AG04450 (cell line): Measurements from ENCODE around the gene KCNH8. TPM values are rescaled to one million over a fixed set of nuclear protein-coding genes. Genes with fewer than 3 reads are reported as not detected.

Experiments
- CTCF ChIA-PET: fragments of 300-600, 350-600 bp; formaldehyde crosslinking; extraction: SDS; loops from one replicate; lab custom pipeline; 2022; ENCODE audit warnings: antibody characterized with exemption, inconsistent platforms; lab: Charles Lee
- POLR2A ChIA-PET: fragments of 350-600 bp; formaldehyde crosslinking; extraction: SDS; loops from one replicate; lab custom pipeline; 2021; ENCODE audit warnings: antibody characterized with exemption, inconsistent platforms; lab: Yijun Ruan, JAX
- DNase-seq: peaks from one replicate; pipeline ENCODE4 v3.0.0-alpha.2; 2011; ENCODE audit warnings: low read depth, low spot score
- H3K27ac ChIP-seq: one replicate; pipeline ENCODE4 v1.5.1; 2012; ENCODE audit warnings: low read depth, low read length, control low read depth
- H3K27me3 ChIP-seq: one replicate; pipeline ENCODE4 v1.6.0; 2012; ENCODE audit warnings: low read length; ENCODE audit not compliant: control insufficient read depth, insufficient read depth
- H3K4me3 ChIP-seq: 2 replicates; pipeline ENCODE4 v1.5.1; 2011; ENCODE audit warnings: mild to moderate bottlenecking, low read depth, low read length, control low read depth
- H3K9me3 ChIP-seq: 2 replicates; pipeline ENCODE4 v1.5.1; 2012; ENCODE audit warnings: low read length; ENCODE audit not compliant: control insufficient read depth, insufficient read depth
- CTCF ChIP-seq: IDR thresholded peaks from 2 replicates; pipeline ENCODE4 v1.5.1; 2011; ENCODE audit warnings: low read depth, low read length, control low read depth, inconsistent platforms
- polyA plus RNA-seq: library from polyadenylated mRNA; depleted of rRNA; stranded (reverse); fragments of >200 nt; gene quantifications from 2 replicates; pipeline ENCODE4 v1.2.3, GENCODE V29; 2011

KCNH8 gene
- polyA plus RNA-seq, 1 experiment, result not detected

- DNase-seq, result no peak
- CTCF ChIA-PET, result no interaction called here
- Histone ChIP-seq H3K27me3 (no peaks in the 10 kb centered on the region), H3K4me3 (no peak overlapping the region), H3K27ac (no peak overlapping the region), H3K9me3 (no peaks in the 10 kb centered on the region; the same call in 1 of the 2 replicates)
- POLR2A ChIA-PET, result no interaction called here
- TF ChIP-seq CTCF, result no peak
These were observed 198.4 kb downstream of the KCNH8 start for GRCh38 chr3:19346759-19347158.

GRCh38 chr3:19347671-19348070 lies 199.4 kb downstream of the KCNH8 start:
- Histone ChIP-seq H3K27ac (no peak overlapping the region), H3K27me3 (no peaks in the 10 kb centered on the region), H3K4me3 (no peak overlapping the region), H3K9me3 (no peaks in the 10 kb centered on the region; the same call in 1 of the 2 replicates)
- POLR2A ChIA-PET, result no interaction called here
- CTCF ChIA-PET, result interaction anchor here (2.1 kb wide), 1 partner anchor 519 kb away, joined by 18 read pairs; no protein-coding TSS in a partner anchor
- no peak for DNase-seq
- no peak for TF ChIP-seq CTCF

- Histone ChIP-seq H3K4me3 (no peak overlapping the region), H3K27ac (no peak overlapping the region), H3K27me3 (no peaks in the 10 kb centered on the region), H3K9me3 (no peaks in the 10 kb centered on the region; the same call in 1 of the 2 replicates)
- ChIA-PET POLR2A (no interaction called here), CTCF (interaction anchor here (1.3 to 2.1 kb wide), 2 partner anchors 8 to 518 kb away, joined by 3 to 18 read pairs; no protein-coding TSS in a partner anchor)
- DNase-seq, result no peak
- TF ChIP-seq CTCF, result no peak
These were observed 200.2 kb downstream of the KCNH8 start for GRCh38 chr3:19348500-19348899.

- POLR2A ChIA-PET, result no interaction called here
These were observed 200.7 kb downstream of the KCNH8 start for GRCh38 chr3:19348941-19349564.

More at GRCh38 chr3:19348941-19349564, 200.7 kb downstream of the KCNH8 start:
- no peak for DNase-seq
- CTCF ChIA-PET, result interaction anchor here (1.3 to 2.1 kb wide), 2 partner anchors 9 to 518 kb away, joined by 3 to 18 read pairs; no protein-coding TSS in a partner anchor
- Histone ChIP-seq H3K4me3 (no peak overlapping the region), H3K9me3 (no peaks in the 10 kb centered on the region; the same call in 1 of the 2 replicates), H3K27me3 (no peaks in the 10 kb centered on the region), H3K27ac (no peak overlapping the region)
- TF ChIP-seq CTCF, result 0 out of 2 replicates have a peak, but pooled peaks have one; percentile 16
